ENCODE data around the gene CBS. TPM values are rescaled to one million over a fixed set of nuclear protein-coding genes. Genes with fewer than 3 reads are reported as not detected.

CBS gene
- total RNA-seq, 1 donor from 2014 or later: 92.1 TPM

GRCh38 chr21:43034826-43035225 lies 40.8 kb downstream of the CBS start:
- no peak for DNase-seq (ENCODE audit: extremely low spot score, unreplicated experiment)
- no peaks in the 10 kb centered on the region for H3K27me3 Mint-ChIP-seq (ENCODE audit: unreplicated experiment)
- peaks cover 7% of the 10 kb centered on the region for H3K36me3 Mint-ChIP-seq (ENCODE audit: unreplicated experiment)
- H3K4me1 Mint-ChIP-seq (ENCODE audit: unreplicated experiment): peaks cover 7% of the 10 kb centered on the region
- no peak overlapping the region for H3K27ac Mint-ChIP-seq (ENCODE audit: unreplicated experiment)
- no peak overlapping the region for H3K4me3 Mint-ChIP-seq (ENCODE audit: unreplicated experiment)
- no peak for TF ChIP-seq CTCF (IDR thresholded peaks at IDR 0.05)
- no peaks in the 10 kb centered on the region for H3K9me3 Mint-ChIP-seq (ENCODE audit: unreplicated experiment)

- Mint-ChIP-seq H3K27me3 (ENCODE audit: unreplicated experiment) (no peaks in the 10 kb centered on the region), H3K9me3 (ENCODE audit: unreplicated experiment) (no peaks in the 10 kb centered on the region), H3K4me1 (ENCODE audit: unreplicated experiment) (peaks cover 7% of the 10 kb centered on the region), H3K36me3 (ENCODE audit: unreplicated experiment) (peaks cover 8% of the 10 kb centered on the region), H3K27ac (ENCODE audit: unreplicated experiment) (no peak overlapping the region), H3K4me3 (ENCODE audit: unreplicated experiment) (no peak overlapping the region)
- no peak for TF ChIP-seq CTCF (IDR thresholded peaks at IDR 0.05)
- DNase-seq (ENCODE audit: extremely low spot score, unreplicated experiment): no peak
These were observed 41.5 kb downstream of the CBS start for GRCh38 chr21:43034101-43034500.

- Mint-ChIP-seq H3K27ac (ENCODE audit: unreplicated experiment) (no peak overlapping the region), H3K9me3 (ENCODE audit: unreplicated experiment) (no peaks in the 10 kb centered on the region), H3K36me3 (ENCODE audit: unreplicated experiment) (peaks cover 12% of the 10 kb centered on the region), H3K27me3 (ENCODE audit: unreplicated experiment) (no peaks in the 10 kb centered on the region), H3K4me3 (ENCODE audit: unreplicated experiment) (no peak overlapping the region), H3K4me1 (ENCODE audit: unreplicated experiment) (peaks cover 7% of the 10 kb centered on the region)
- no peak for DNase-seq (ENCODE audit: extremely low spot score, unreplicated experiment)
- TF ChIP-seq CTCF (IDR thresholded peaks at IDR 0.05): no peak
These were observed 44.5 kb downstream of the CBS start for GRCh38 chr21:43031121-43031619.

- DNase-seq (ENCODE audit: extremely low spot score, unreplicated experiment): no peak
- Mint-ChIP-seq H3K36me3 (ENCODE audit: unreplicated experiment) (peaks cover 12% of the 10 kb centered on the region), H3K27ac (ENCODE audit: unreplicated experiment) (no peak overlapping the region), H3K9me3 (ENCODE audit: unreplicated experiment) (no peaks in the 10 kb centered on the region), H3K27me3 (ENCODE audit: unreplicated experiment) (no peaks in the 10 kb centered on the region), H3K4me3 (ENCODE audit: unreplicated experiment) (no peak overlapping the region), H3K4me1 (ENCODE audit: unreplicated experiment) (peaks cover 17% of the 10 kb centered on the region)
- no peak for TF ChIP-seq CTCF (IDR thresholded peaks at IDR 0.05)
These were observed 45.9 kb downstream of the CBS start for GRCh38 chr21:43029785-43030184.

GRCh38 chr21:43027846-43028731 lies 47.5 kb downstream of the CBS start:
- Mint-ChIP-seq H3K4me1 (ENCODE audit: unreplicated experiment) (peaks cover 10% of the 10 kb centered on the region), H3K9me3 (ENCODE audit: unreplicated experiment) (no peaks in the 10 kb centered on the region), H3K27me3 (ENCODE audit: unreplicated experiment) (no peaks in the 10 kb centered on the region), H3K4me3 (ENCODE audit: unreplicated experiment) (no peak overlapping the region), H3K36me3 (ENCODE audit: unreplicated experiment) (peaks cover 15% of the 10 kb centered on the region), H3K27ac (ENCODE audit: unreplicated experiment) (no peak overlapping the region)
- no peak for TF ChIP-seq CTCF (IDR thresholded peaks at IDR 0.05)
- no peak for DNase-seq (ENCODE audit: extremely low spot score, unreplicated experiment)
